DND-41 (cell line): Measurements from ENCODE around the gene ATP8A2.
A peak's percentile ranks its signal among the peaks of the same experiment; 100 is the strongest.

Source experiments
- ATAC-seq: fragments of 200-7000 bp; cut with Tn5 transposase; 3 replicates; pipeline ENCODE4 v1.9.1; 2021; ENCODE audit warnings: low read depth; ENCODE audit not compliant: insufficient read depth
- DNase-seq: peaks from one replicate; pipeline ENCODE4 v3.0.0-alpha.2; 2020
- H2AFZ ChIP-seq: 2 replicates; pipeline ENCODE4 v1.6.0; 2012; ENCODE audit warnings: low read depth, low read length
- H3K27ac ChIP-seq: 2 replicates; pipeline ENCODE4 v1.5.1; 2012; ENCODE audit warnings: low read length, inconsistent platforms
- H3K27me3 ChIP-seq: fragments of 200-600 bp; sonication (generic); 2 replicates; pipeline ENCODE4 v1.6.0; 2012; ENCODE audit warnings: low read length, mild to moderate bottlenecking, inconsistent platforms; ENCODE audit not compliant: insufficient read depth, poor library complexity
- H3K36me3 ChIP-seq: 2 replicates; pipeline ENCODE4 v1.5.1; 2012; ENCODE audit warnings: low read length, inconsistent platforms; ENCODE audit not compliant: insufficient read depth
- H3K4me1 ChIP-seq: 2 replicates; pipeline ENCODE4 v1.5.1; 2012; ENCODE audit warnings: mild to moderate bottlenecking, low read length; ENCODE audit not compliant: insufficient read depth
- H3K4me2 ChIP-seq: 2 replicates; pipeline ENCODE4 v1.6.0; 2012; ENCODE audit warnings: mild to moderate bottlenecking, moderate library complexity, low read length, inconsistent platforms; ENCODE audit not compliant: insufficient read depth
- H3K4me3 ChIP-seq, 2 experiments: fragments of 200-600 bp in 1 of 2; shearing (Covaris generic) in 1 of 2; 2 replicates each; pipeline ENCODE4 v1.5.1; 2012 to 2016; ENCODE audit warnings: inconsistent platforms in 2 of 2, low read length in 2 of 2, mild to moderate bottlenecking in 2 of 2, low read depth in 1 of 2, moderate library complexity in 1 of 2
- H3K79me2 ChIP-seq: 2 replicates; pipeline ENCODE4 v1.6.0; 2012; ENCODE audit warnings: low read length, inconsistent platforms; ENCODE audit not compliant: insufficient read depth
- H3K9ac ChIP-seq: 2 replicates; pipeline ENCODE4 v1.6.0; 2012; ENCODE audit warnings: low read depth, mild to moderate bottlenecking, inconsistent platforms, low read length, moderate library complexity
- H3K9me3 ChIP-seq: 2 replicates; pipeline ENCODE4 v1.5.1; 2012; ENCODE audit warnings: low read length, moderate library complexity, mild to moderate bottlenecking, inconsistent platforms; ENCODE audit not compliant: insufficient read depth, severe bottlenecking
- H4K20me1 ChIP-seq: 2 replicates; pipeline ENCODE4 v1.6.0; 2012; ENCODE audit warnings: low read length; ENCODE audit not compliant: insufficient read depth
- EZH2 ChIP-seq: IDR thresholded peaks from 3 replicates; pipeline ENCODE4 v1.6.1; 2012; ENCODE audit warnings: borderline replicate concordance, low read depth, mild to moderate bottlenecking, moderate library complexity, low read length, inconsistent platforms; ENCODE audit not compliant: severe bottlenecking
- TF ChIP-seq, protein P1 (sequence below): IDR thresholded peaks from 2 replicates; pipeline ENCODE4 v1.5.1; 2012; ENCODE audit warnings: borderline replicate concordance, low read length, moderate library complexity, mild to moderate bottlenecking; ENCODE audit not compliant: poor library complexity, severe bottlenecking; ENCODE audit errors: extremely low read depth

ATP8A2 gene

DNA sequence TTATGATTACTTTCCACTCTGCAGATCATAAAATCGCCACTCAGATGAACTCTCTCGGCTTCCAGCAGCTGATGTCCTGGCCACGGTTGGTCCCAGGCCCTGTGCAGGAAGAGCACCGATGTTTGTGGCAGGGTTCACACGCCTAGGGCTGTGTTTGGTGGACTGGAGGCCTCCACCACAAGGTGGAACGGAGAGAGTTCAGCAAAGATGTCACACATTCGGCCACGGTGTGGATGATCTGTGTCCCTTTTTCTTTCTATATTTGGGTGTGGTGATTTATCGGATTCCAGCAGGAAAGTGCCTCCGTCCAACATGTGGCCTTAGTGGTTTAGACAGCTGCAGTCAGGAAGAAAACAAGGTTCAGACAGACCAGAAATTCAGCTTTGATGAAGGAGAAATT, 680.6 kb downstream of the ATP8A2 start:
- Histone ChIP-seq H3K36me3 (peaks cover 3% of the 10 kb centered on the region; the same call in 1 of the 2 replicates), H3K4me1 (peaks cover 57% of the 10 kb centered on the region), H2AFZ (peak overlapping the region; percentile 79), H4K20me1 (0 out of 2 replicates have a peak, but pooled peaks cover 11% of the 10 kb centered on the region), H3K4me3 (peak overlapping the region in 1 of 2 experiments; percentile 67; a peak in 2 of 4 replicates), H3K79me2 (peaks cover 42% of the 10 kb centered on the region), H3K9ac (peak overlapping the region; percentile 85), H3K27ac (peak overlapping the region; percentile 86), H3K9me3 (no peaks in the 10 kb centered on the region), H3K4me2 (peak overlapping the region; percentile 90), H3K27me3 (no peaks in the 10 kb centered on the region)
- DNase-seq (no peak), ATAC-seq (peak; percentile 13; the same call in 1 of the 3 replicates)
- TF ChIP-seq, protein P1, sequence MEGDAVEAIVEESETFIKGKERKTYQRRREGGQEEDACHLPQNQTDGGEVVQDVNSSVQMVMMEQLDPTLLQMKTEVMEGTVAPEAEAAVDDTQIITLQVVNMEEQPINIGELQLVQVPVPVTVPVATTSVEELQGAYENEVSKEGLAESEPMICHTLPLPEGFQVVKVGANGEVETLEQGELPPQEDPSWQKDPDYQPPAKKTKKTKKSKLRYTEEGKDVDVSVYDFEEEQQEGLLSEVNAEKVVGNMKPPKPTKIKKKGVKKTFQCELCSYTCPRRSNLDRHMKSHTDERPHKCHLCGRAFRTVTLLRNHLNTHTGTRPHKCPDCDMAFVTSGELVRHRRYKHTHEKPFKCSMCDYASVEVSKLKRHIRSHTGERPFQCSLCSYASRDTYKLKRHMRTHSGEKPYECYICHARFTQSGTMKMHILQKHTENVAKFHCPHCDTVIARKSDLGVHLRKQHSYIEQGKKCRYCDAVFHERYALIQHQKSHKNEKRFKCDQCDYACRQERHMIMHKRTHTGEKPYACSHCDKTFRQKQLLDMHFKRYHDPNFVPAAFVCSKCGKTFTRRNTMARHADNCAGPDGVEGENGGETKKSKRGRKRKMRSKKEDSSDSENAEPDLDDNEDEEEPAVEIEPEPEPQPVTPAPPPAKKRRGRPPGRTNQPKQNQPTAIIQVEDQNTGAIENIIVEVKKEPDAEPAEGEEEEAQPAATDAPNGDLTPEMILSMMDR: peak; percentile 17
- TF ChIP-seq EZH2: no peak

DNA sequence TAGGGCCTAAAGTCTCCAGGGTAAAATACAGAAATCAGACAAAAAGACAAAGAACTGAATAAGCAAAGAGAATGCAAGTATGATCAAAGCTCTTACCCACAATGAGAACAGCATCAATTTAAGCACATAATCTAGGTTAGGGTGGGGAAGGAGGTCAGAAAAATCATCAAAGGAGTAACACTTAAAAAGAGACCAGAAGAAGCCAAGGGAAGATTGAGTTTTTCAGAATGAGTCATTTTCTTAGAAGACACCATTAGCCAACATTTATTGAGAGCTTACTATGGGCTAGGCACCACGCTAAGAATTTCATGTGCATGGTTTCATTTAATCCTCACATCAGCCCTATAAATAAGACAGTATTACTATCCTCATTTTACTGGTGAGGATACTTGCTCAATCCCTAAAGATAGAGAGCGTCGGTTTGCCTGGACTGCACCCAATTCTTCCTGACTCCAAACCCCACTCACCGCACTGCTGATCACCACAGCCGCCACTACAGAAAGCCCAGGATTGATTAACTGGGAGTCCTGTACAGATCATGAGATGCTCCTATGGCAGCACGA, 681.7 kb downstream of the ATP8A2 start:
- Histone ChIP-seq H3K27ac (no peak overlapping the region), H3K9ac (no peak overlapping the region), H3K4me1 (peaks cover 56% of the 10 kb centered on the region), H3K79me2 (peaks cover 33% of the 10 kb centered on the region), H2AFZ (no peak overlapping the region), H3K4me3 (no peak overlapping the region), H4K20me1 (0 out of 2 replicates have a peak, but pooled peaks cover 8% of the 10 kb centered on the region), H3K27me3 (no peaks in the 10 kb centered on the region), H3K4me2 (no peak overlapping the region), H3K9me3 (no peaks in the 10 kb centered on the region), H3K36me3 (peaks cover under 1% of the 10 kb centered on the region; the same call in 1 of the 2 replicates)
- ATAC-seq (no peak), DNase-seq (no peak)
- TF ChIP-seq, protein P1: no peak
- no peak for TF ChIP-seq EZH2

DNA sequence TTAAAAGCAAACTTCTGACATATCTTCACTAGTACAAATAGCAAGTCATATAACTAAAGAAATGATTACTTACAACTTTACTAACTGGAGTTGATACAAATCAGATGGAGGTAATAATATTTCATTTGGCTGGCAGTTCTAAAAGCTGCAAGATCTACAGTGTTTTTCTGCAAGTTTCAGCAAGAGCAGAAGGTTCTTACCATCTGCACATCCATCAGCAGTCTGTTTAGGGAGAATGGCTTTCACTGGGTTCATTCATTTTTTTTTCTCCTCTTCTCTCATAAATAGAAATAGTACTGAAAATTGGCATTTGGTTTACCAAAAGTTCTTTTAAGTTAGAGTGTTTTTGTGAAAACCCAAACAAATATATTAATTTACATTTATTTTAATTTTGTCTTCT, 683.1 kb downstream of the ATP8A2 start:
- Histone ChIP-seq H3K27ac (no peak overlapping the region), H2AFZ (no peak overlapping the region), H3K79me2 (peaks cover 19% of the 10 kb centered on the region), H4K20me1 (0 out of 2 replicates have a peak, but pooled peaks cover 8% of the 10 kb centered on the region), H3K4me3 (no peak overlapping the region), H3K9me3 (no peaks in the 10 kb centered on the region), H3K27me3 (no peaks in the 10 kb centered on the region), H3K36me3 (no peaks in the 10 kb centered on the region; the same call in 1 of the 2 replicates), H3K4me2 (no peak overlapping the region), H3K4me1 (peaks cover 56% of the 10 kb centered on the region), H3K9ac (no peak overlapping the region)
- TF ChIP-seq, protein P1: no peak
- TF ChIP-seq EZH2: no peak
- no peak for ATAC-seq
- DNase-seq: no peak
